K562 (cell line): ENCODE results near the gene VGLL1. TPM values are rescaled to one million over a fixed set of nuclear protein-coding genes. Genes with fewer than 3 reads are reported as not detected.
A peak's percentile ranks its signal among the peaks of the same experiment; 100 is the strongest.

Experiments used
- ATAC-seq: fragments of 200-7000 bp; cut with Tn5 transposase; 3 replicates; pipeline ENCODE4 v1.9.1; 2020; ENCODE audit warnings: moderate library complexity
- BruUV-seq: library from RNA; stranded (reverse); fragments of 400-500 nt; replicated peaks from 2 replicates; lab custom pipeline; 2021; lab: Mats Ljungman, UMichigan
- CTCF ChIA-PET: fragments of 300-600 bp; formaldehyde crosslinking; extraction: SDS; loops from one replicate; lab custom pipeline; 2021; ENCODE audit warnings: low intra/inter-chr PET ratio; lab: Yijun Ruan, JAX
- POLR2A ChIA-PET: fragments of 300-600, 350-650 bp; sonication (Branson Sonifier 250); formaldehyde crosslinking; extraction: SDS; loops from one replicate; lab custom pipeline; 2021; ENCODE audit warnings: antibody characterized with exemption, inconsistent platforms; lab: Yijun Ruan, JAX
- DNase-seq, 4 experiments: peaks; one replicate each; pipeline versions ENCODE4 v3.0.0 to v3.0.0-alpha.2; 2011 to 2018; ENCODE audit warnings: low spot score in 3 of 4, mixed read lengths in 3 of 4; ENCODE audit errors: extremely low read depth in 1 of 4
- FAIRE-seq: peaks from 2 replicates; lab custom pipeline; 2011; peaks lifted over from hg19 to GRCh38; lab: Jason Lieb, UNC
- H2AFZ ChIP-seq: 2 replicates; pipeline ENCODE4 v1.6.0; 2011; ENCODE audit warnings: low read depth, low read length, control low read depth, inconsistent platforms
- H3K27ac ChIP-seq: fragments of 200-600 bp; 3 replicates; pipeline ENCODE4 v1.8.0; 2011; ENCODE audit warnings: low read depth, mild to moderate bottlenecking, control low read depth, inconsistent platforms, low read length, moderate library complexity, mixed read lengths; ENCODE audit errors: extremely low read depth
- H3K27me3 ChIP-seq, 2 experiments: fragments of 300-600 bp in 1 of 2; 2 replicates in 1 of 2; 3 replicates in 1 of 2; pipeline versions ENCODE4 v1.6.0 to v1.8.0; 2011; ENCODE audit warnings: inconsistent platforms in 2 of 2, low read length in 2 of 2, mild to moderate bottlenecking in 1 of 2, mixed read lengths in 1 of 2, moderate library complexity in 1 of 2; ENCODE audit not compliant: control insufficient read depth in 2 of 2, insufficient read depth in 2 of 2
- H3K36me3 ChIP-seq: fragments of 300-600 bp; 3 replicates; pipeline ENCODE4 v1.8.0; 2011; ENCODE audit warnings: mild to moderate bottlenecking, low read length, inconsistent platforms; ENCODE audit not compliant: control insufficient read depth, insufficient read depth
- H3K4me1 ChIP-seq, 2 experiments: fragments of 200-600 bp in 1 of 2; replicated peaks in 1 of 2; 2 replicates in 1 of 2; 3 replicates in 1 of 2; pipeline versions ENCODE4 v1.5.1 to v1.8.0; 2011; ENCODE audit warnings: inconsistent platforms in 2 of 2, low read length in 2 of 2, mild to moderate bottlenecking in 1 of 2, mixed read lengths in 1 of 2, moderate library complexity in 1 of 2; ENCODE audit not compliant: control insufficient read depth in 2 of 2, insufficient read depth in 2 of 2
- H3K4me2 ChIP-seq: 2 replicates; pipeline ENCODE4 v1.6.1; 2011; ENCODE audit warnings: low read length, control low read depth, inconsistent platforms, mixed read lengths; ENCODE audit not compliant: insufficient read depth
- H3K4me3 ChIP-seq: fragments of 200-600 bp; sonication (generic), shearing (Covaris generic); 2 replicates; pipeline ENCODE4 v1.5.1; 2016; ENCODE audit warnings: control low read depth, inconsistent platforms
- H3K79me2 ChIP-seq: fragments of 200-600 bp; 3 replicates; pipeline ENCODE4 v1.8.0; 2011; ENCODE audit warnings: low read length, inconsistent platforms; ENCODE audit not compliant: control insufficient read depth, insufficient read depth
- H3K9ac ChIP-seq, 2 experiments: 2 replicates each; pipeline versions ENCODE4 v1.6.0 to v1.6.1; 2011; ENCODE audit warnings: low read depth in 2 of 2, low read length in 2 of 2, control low read depth in 1 of 2, inconsistent platforms in 1 of 2, mild to moderate bottlenecking in 1 of 2, mixed read lengths in 1 of 2; ENCODE audit not compliant: insufficient read depth in 1 of 2
- H3K9me1 ChIP-seq: one replicate; pipeline ENCODE4 v1.6.0; 2011; ENCODE audit warnings: inconsistent platforms, mild to moderate bottlenecking, low read length, moderate library complexity; ENCODE audit not compliant: control insufficient read depth, insufficient read depth
- H3K9me3 ChIP-seq: replicated peaks from 2 replicates; pipeline ENCODE4 v1.5.1; 2011; ENCODE audit warnings: low read depth, low read length, inconsistent platforms; ENCODE audit not compliant: control insufficient read depth, insufficient read depth
- H4K20me1 ChIP-seq: replicated peaks from 2 replicates; pipeline ENCODE4 v1.6.1; 2011; ENCODE audit warnings: low read length, inconsistent platforms, mixed read lengths; ENCODE audit not compliant: control insufficient read depth, insufficient read depth
- JUNB ChIP-seq: fragments of 450-650 bp; formaldehyde crosslinking; conservative IDR thresholded peaks from 2 replicates; pipeline ENCODE4 v1.4.0; 2020; ENCODE audit warnings: mild to moderate bottlenecking
- NFYB ChIP-seq: IDR thresholded peaks from 2 replicates; pipeline ENCODE4 v1.6.1; 2011; ENCODE audit warnings: mild to moderate bottlenecking, moderate library complexity; ENCODE audit not compliant: insufficient read length; ENCODE audit errors: extremely low read depth
- RAD21 ChIP-seq, 2 experiments: fragments of 250-450 bp in 1 of 2; fragments of 450-650 bp in 1 of 2; sonication (Bioruptor Pico) in 1 of 2; formaldehyde crosslinking in 1 of 2; IDR thresholded peaks in 1 of 2; conservative IDR thresholded peaks in 1 of 2; 2 replicates each; pipeline versions ENCODE4 v1.4.0 to v1.8.0; 2020 to 2022; ENCODE audit warnings: mild to moderate bottlenecking in 2 of 2, moderate library complexity in 1 of 2
- WGBS: fragments of 100-300 bp; shearing (Covaris generic); methylation state at CpG from one replicate; pipeline ENCODE4 v1.1.6; 2016; ENCODE audit warnings: low coverage, mixed read lengths; ENCODE audit not compliant: insufficient coverage; ENCODE audit errors: missing lambda C conversion rate; 5-methylcytosine and 5-hydroxymethylcytosine counted together
- in situ Hi-C: fragments of 300-500 bp; cut with MboI; formaldehyde crosslinking; loops from 4 replicates; pipeline ENCODE4 v1.15.0; 2018; ENCODE audit warnings: inconsistent platforms, mixed read lengths
- intact Hi-C: fragments of 100-400 bp; cut with micrococcal nuclease; formaldehyde crosslinking; loops from 2 replicates; pipeline ENCODE4 v1.14.2; 2022
- polyA plus RNA-seq, 8 experiments: library from polyadenylated mRNA; depleted of rRNA in 4 of 8; stranded (reverse) in 5 of 8; unstranded in 3 of 8; fragments of >200 nt; fragmentation: Nextera tagmentation in 2 of 8; fragmentation: Illumina TruSeq in 1 of 8; extraction: Ambion mirVana in 2 of 8; extraction: Trizol in 1 of 8; gene quantifications; 2 replicates each; pipeline versions ENCODE4 v1.2.1 to v1.2.3, GENCODE V29; 2011 to 2014; ENCODE audit warnings: inconsistent platforms in 1 of 8, missing spikeins in 1 of 8
- total RNA-seq, 7 experiments: library from RNA; depleted of rRNA in 6 of 7; stranded (reverse); fragments of >200 nt in 6 of 7; fragmentation: Illumina TruSeq in 2 of 7; extraction: Trizol in 2 of 7; gene quantifications; 2 replicates each; pipeline versions ENCODE4 v1.2.1 to v1.2.3, GENCODE V29; 2011 to 2021; ENCODE audit warnings: low replicate concordance in 1 of 7
- TF ChIP-seq, protein P1 (sequence below), 3 experiments: IDR thresholded peaks in 2 of 3; conservative IDR thresholded peaks in 1 of 3; 2 replicates each; pipeline ENCODE4 v1.5.1; 2011 to 2012; ENCODE audit warnings: low read length in 3 of 3, mild to moderate bottlenecking in 3 of 3, control low read depth in 2 of 3, improper control_type of control experiment in 1 of 3, inconsistent platforms in 1 of 3, low read depth in 1 of 3, mixed read lengths in 1 of 3, moderate library complexity in 1 of 3; ENCODE audit not compliant: insufficient read depth in 2 of 3
- TF ChIP-seq, protein P2 (sequence below): fragments of 450-650 bp; formaldehyde crosslinking; IDR thresholded peaks from 2 replicates; pipeline ENCODE4 v1.4.0; 2020; ENCODE audit warnings: mild to moderate bottlenecking, moderate library complexity
- TF ChIP-seq, protein P3 (sequence below), 2 experiments: fragments of 450-650 bp; formaldehyde crosslinking in 1 of 2; IDR thresholded peaks; 2 replicates each; pipeline versions ENCODE4 v1.4.0 to v1.6.1; 2014 to 2020; ENCODE audit warnings: mild to moderate bottlenecking in 2 of 2, borderline replicate concordance in 1 of 2, low read depth in 1 of 2

The VGLL1 gene
- total and polyA plus RNA-seq, 9 of the 15 experiments (the other 6 are each of a cell fraction or from before 2014, with no cell fraction given): not detected

DNA sequence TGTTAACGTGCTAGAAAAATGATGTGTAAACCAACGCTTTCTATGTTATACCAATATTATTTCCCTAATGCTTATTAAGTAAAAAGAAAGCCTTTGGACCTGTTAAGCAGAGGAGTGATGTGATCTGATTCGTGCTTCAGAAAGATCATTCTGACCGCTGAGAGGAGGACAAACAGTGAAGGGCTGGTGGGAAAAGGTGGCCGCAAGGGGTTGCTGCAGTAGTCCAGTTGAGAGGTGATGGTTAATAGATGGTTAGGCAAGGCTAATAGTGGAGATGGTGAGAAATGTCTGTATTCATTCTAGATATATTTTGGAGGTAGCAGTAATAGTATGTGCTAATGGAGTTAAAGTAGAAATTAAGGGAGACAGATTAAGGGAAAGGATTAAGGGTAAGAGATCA lies 12.9 kb upstream of the VGLL1 start:
- H3K27me3 ChIP-seq: peaks cover 0 to 4% of the 10 kb centered on the region in 2 experiments; a peak in 4 of 5 replicates
- H4K20me1 ChIP-seq: no peaks in the 10 kb centered on the region

More for the DNA sequence above, 12.9 kb upstream of the VGLL1 start:
- TF ChIP-seq, protein P1, sequence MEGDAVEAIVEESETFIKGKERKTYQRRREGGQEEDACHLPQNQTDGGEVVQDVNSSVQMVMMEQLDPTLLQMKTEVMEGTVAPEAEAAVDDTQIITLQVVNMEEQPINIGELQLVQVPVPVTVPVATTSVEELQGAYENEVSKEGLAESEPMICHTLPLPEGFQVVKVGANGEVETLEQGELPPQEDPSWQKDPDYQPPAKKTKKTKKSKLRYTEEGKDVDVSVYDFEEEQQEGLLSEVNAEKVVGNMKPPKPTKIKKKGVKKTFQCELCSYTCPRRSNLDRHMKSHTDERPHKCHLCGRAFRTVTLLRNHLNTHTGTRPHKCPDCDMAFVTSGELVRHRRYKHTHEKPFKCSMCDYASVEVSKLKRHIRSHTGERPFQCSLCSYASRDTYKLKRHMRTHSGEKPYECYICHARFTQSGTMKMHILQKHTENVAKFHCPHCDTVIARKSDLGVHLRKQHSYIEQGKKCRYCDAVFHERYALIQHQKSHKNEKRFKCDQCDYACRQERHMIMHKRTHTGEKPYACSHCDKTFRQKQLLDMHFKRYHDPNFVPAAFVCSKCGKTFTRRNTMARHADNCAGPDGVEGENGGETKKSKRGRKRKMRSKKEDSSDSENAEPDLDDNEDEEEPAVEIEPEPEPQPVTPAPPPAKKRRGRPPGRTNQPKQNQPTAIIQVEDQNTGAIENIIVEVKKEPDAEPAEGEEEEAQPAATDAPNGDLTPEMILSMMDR (IDR thresholded peaks at IDR 0.05 in 2 of 3, conservative IDR thresholded peaks at IDR 0.05 in 1 of 3; ENCODE audit: insufficient read depth in 2 of 3, low read depth in 1 of 3, low read length in 3 of 3): peak; percentile 24 to 41 (median 39); a peak in 3 of 6 replicates
- no peak for TF ChIP-seq NFYB
- TF ChIP-seq, protein P2, sequence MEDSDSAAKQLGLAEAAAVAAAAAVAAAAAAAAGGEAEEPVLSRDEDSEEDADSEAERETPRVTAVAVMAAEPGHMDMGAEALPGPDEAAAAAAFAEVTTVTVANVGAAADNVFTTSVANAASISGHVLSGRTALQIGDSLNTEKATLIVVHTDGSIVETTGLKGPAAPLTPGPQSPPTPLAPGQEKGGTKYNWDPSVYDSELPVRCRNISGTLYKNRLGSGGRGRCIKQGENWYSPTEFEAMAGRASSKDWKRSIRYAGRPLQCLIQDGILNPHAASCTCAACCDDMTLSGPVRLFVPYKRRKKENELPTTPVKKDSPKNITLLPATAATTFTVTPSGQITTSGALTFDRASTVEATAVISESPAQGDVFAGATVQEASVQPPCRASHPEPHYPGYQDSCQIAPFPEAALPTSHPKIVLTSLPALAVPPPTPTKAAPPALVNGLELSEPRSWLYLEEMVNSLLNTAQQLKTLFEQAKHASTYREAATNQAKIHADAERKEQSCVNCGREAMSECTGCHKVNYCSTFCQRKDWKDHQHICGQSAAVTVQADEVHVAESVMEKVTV: 0 out of 2 replicates have a peak, but pooled peaks have one; percentile 14
- TF ChIP-seq, protein P3, sequence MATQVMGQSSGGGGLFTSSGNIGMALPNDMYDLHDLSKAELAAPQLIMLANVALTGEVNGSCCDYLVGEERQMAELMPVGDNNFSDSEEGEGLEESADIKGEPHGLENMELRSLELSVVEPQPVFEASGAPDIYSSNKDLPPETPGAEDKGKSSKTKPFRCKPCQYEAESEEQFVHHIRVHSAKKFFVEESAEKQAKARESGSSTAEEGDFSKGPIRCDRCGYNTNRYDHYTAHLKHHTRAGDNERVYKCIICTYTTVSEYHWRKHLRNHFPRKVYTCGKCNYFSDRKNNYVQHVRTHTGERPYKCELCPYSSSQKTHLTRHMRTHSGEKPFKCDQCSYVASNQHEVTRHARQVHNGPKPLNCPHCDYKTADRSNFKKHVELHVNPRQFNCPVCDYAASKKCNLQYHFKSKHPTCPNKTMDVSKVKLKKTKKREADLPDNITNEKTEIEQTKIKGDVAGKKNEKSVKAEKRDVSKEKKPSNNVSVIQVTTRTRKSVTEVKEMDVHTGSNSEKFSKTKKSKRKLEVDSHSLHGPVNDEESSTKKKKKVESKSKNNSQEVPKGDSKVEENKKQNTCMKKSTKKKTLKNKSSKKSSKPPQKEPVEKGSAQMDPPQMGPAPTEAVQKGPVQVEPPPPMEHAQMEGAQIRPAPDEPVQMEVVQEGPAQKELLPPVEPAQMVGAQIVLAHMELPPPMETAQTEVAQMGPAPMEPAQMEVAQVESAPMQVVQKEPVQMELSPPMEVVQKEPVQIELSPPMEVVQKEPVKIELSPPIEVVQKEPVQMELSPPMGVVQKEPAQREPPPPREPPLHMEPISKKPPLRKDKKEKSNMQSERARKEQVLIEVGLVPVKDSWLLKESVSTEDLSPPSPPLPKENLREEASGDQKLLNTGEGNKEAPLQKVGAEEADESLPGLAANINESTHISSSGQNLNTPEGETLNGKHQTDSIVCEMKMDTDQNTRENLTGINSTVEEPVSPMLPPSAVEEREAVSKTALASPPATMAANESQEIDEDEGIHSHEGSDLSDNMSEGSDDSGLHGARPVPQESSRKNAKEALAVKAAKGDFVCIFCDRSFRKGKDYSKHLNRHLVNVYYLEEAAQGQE (IDR thresholded peaks at IDR 0.05; ENCODE audit: borderline replicate concordance): 0 out of 2 replicates have a peak, but pooled peaks have one; percentile 13
- TF ChIP-seq, protein P3 (CRISPR knock-in tag; IDR thresholded peaks at IDR 0.05; ENCODE audit: low read depth): no peak
- TF ChIP-seq RAD21 (CRISPR knock-in tag; conservative IDR thresholded peaks at IDR 0.05 in 1 of 2, IDR thresholded peaks at IDR 0.05 in 1 of 2): peak; percentile 42 to 60
- TF ChIP-seq JUNB (CRISPR knock-in tag): no peak
- Histone ChIP-seq H3K9me3 (no peaks in the 10 kb centered on the region), H3K9ac (no peak overlapping the region), H3K27ac (no peak overlapping the region), H3K4me1 (no peaks in the 10 kb centered on the region), H3K4me2 (no peak overlapping the region), H3K9me1 (no peaks in the 10 kb centered on the region), H3K36me3 (no peaks in the 10 kb centered on the region), H3K79me2 (no peaks in the 10 kb centered on the region), H3K4me3 (no peak overlapping the region), H2AFZ (no peak overlapping the region)
- POLR2A ChIA-PET: no interaction called here
- no peak for DNase-seq
- intact Hi-C loops (loop anchor here (2.0 kb wide), 1 partner anchor 58 kb away; no protein-coding TSS in a partner anchor), in situ Hi-C loops (no loop called here)
- no peak for ATAC-seq
- no TSS peak for BruUV-seq
- FAIRE-seq: no peak
- CTCF ChIA-PET: interaction anchor here (0.7 kb wide), 1 partner anchor 58 kb away, joined by 5 read pairs; no protein-coding TSS in a partner anchor
- WGBS: 1% methylated on average over 5 of the region's 5 CpGs
